ENCODE results near the gene CLCN4.

The CLCN4 gene

DNA sequence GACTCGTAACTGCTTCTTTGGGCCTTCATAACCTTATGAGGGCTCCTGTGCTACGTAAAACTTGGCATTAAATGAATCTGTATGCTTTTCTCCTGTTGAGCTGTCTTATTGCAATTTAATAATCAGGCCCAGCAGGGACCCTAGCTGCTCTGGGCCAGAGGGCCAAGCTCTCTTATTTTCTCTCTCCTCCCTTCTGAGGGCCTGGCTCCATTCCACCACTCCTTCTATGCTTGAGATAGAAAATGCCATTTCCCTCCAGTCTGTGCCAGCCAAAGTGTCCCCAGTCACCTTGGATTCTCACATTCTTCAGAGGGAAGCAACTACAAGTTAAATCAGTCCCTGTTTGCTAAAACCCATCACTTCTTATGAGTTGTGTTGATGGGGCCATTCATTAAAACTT, 90.1 kb downstream of the CLCN4 start:
- DNase-seq: no peak

GRCh38 chrX:10254739-10255138, 98.0 kb downstream of the CLCN4 start:
- no peak for DNase-seq

DNA sequence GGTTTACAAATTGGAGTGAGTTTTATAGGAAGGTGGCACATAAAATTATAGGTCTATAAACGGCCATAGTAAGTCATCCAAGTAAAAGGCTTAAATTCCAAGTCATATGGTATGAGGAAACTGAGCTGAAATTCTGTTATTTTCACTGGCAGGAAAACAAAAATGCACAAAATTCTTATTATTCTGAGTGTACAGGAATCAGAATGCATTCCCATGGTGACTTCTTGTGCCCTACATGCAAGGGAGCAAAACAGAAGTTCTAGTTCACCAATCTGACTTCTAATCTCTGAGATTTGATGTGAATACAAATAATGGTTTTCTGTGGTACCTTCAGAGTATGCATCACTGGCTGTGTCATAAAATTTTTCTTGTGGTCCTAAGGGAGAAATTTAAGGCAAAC, 102.9 kb downstream of the CLCN4 start:
- DNase-seq: no peak

GRCh38 chrX:10265775-10266174, 109.0 kb downstream of the CLCN4 start:
- no peak for DNase-seq

DNA sequence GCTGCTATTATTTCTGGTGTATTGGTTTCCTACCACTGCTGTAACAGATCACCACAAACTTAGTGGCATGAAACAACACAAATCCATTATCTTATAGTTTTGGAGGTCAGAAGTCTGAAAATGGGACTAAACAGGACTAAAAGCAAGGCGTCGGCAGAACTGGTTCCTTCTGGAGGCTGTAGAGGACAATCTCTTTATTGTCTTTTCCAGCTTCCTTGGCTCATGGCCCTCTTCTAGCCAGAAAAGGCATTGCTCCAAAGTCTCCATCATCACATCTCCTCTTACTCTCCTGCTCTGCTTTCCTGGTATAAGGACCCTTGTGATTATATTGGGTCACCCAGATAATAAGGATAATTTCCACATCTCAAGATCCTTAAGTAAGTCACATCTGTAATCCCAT, 121.9 kb downstream of the CLCN4 start:
- no peak for DNase-seq

- DNase-seq: no peak
These were observed 123.3 kb downstream of the CLCN4 start for GRCh38 chrX:10280071-10280470.

DNA sequence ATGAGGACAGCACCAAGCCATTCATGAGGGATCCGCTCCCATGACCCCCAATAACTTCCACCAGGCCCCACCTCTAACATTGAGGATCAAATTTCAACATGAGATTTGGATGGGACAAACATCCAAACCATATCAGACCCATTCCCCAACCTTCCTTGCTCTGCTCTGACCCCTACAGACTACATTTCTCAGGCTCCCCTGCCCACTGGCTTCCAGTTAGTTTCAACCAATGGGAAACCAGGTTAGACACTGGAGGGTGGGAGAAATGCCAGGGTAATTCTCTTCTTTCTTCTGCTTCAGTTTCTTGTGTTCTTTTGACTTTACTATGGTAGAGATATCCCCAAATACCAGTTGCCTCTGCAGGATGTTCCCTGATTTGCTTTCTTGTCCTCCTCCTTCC, 125.7 kb downstream of the CLCN4 start:
- no peak for DNase-seq

DNA sequence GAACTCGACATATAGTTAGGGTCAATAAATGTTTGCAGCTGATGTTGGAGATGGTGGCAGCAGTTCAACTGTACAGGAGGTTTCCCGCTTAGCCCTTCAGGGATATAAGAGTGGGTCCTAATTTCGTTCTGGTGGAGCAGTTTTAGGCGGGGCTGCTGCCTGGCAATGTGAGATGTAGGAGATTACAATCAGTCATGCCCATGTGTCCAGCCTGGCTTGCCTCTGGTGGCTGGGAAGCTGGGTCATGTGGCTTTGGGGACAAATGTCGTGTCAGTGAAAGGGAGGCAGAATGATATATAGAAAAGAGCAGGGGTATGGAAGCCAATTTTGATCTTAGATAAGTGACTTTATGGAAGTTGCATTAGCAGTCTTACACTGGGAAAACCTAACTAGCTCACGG, 129.4 kb downstream of the CLCN4 start:
- DNase-seq: no peak

Data from NCI-H1436 (cell line).